NK-92 (cell line): ENCODE results near the gene CLEC9A.

Experiments
- DNase-seq: peaks from one replicate; lab custom pipeline; 2025; ENCODE audit not compliant: unreplicated experiment; lab: John Stamatoyannopoulos, UW

CLEC9A gene

GRCh38 chr12:10065241-10065640 is 34.8 kb downstream of the CLEC9A start:
- no peak for DNase-seq

- no peak for DNase-seq
Observed at GRCh38 chr12:10067264-10067663, 36.8 kb downstream of the CLEC9A start.

GRCh38 chr12:10067942-10068341 is 37.5 kb downstream of the CLEC9A start:
- no peak for DNase-seq

GRCh38 chr12:10068644-10069043 is 38.2 kb downstream of the CLEC9A start:
- DNase-seq: no peak

GRCh38 chr12:10069099-10069498 is 38.6 kb downstream of the CLEC9A start:
- DNase-seq: no peak

GRCh38 chr12:10069976-10070375 is 39.5 kb downstream of the CLEC9A start:
- no peak for DNase-seq

GRCh38 chr12:10070380-10070779 is 39.9 kb downstream of the CLEC9A start:
- DNase-seq: no peak

GRCh38 chr12:10072131-10072530 is 41.6 kb downstream of the CLEC9A start:
- no peak for DNase-seq

GRCh38 chr12:10073261-10073660 is 42.8 kb downstream of the CLEC9A start:
- no peak for DNase-seq

- DNase-seq: no peak
Observed at GRCh38 chr12:10075451-10075850, 45.0 kb downstream of the CLEC9A start.

GRCh38 chr12:10082117-10082874 is 51.8 kb downstream of the CLEC9A start:
- DNase-seq: no peak

GRCh38 chr12:10084733-10085132 is 54.3 kb downstream of the CLEC9A start:
- DNase-seq: no peak

GRCh38 chr12:10086387-10086786 is 55.9 kb downstream of the CLEC9A start:
- no peak for DNase-seq

- no peak for DNase-seq
Observed at GRCh38 chr12:10088031-10088430, 57.5 kb downstream of the CLEC9A start.

- no peak for DNase-seq
Observed at GRCh38 chr12:10088955-10089900, 58.7 kb downstream of the CLEC9A start.

- DNase-seq: no peak
Observed at GRCh38 chr12:10094646-10095395, 64.3 kb downstream of the CLEC9A start.

GRCh38 chr12:10095971-10096370 is 65.5 kb downstream of the CLEC9A start:
- no peak for DNase-seq

- DNase-seq: no peak
Observed at GRCh38 chr12:10097521-10097920, 67.0 kb downstream of the CLEC9A start.

- DNase-seq: no peak
Observed at GRCh38 chr12:10098791-10099190, 68.3 kb downstream of the CLEC9A start, which contains the start of gene CLEC1A. Gene CLEC1A (minus strand): TSS chr12:10098985. CDS start chr12:10098922, 63 bp downstream.

GRCh38 chr12:10101042-10101579 is 70.6 kb downstream of the CLEC9A start:
- DNase-seq: no peak

GRCh38 chr12:10101648-10102220 is 71.3 kb downstream of the CLEC9A start:
- DNase-seq: no peak
